ENCODE measurements around the gene PRDM16.

GRCh38 chr1:3468236-3469103 lies 399.5 kb downstream of the PRDM16 start:
- TF ChIP-seq CTCF (conservative IDR thresholded peaks at IDR 0.05 in 1 of 2, IDR thresholded peaks at IDR 0.05 in 1 of 2; ENCODE audit: extremely low read depth in 1 of 2, insufficient read depth in 1 of 2, low read depth in 1 of 2, low read length in 2 of 2) (no peak), EZH2 (IDR thresholded peaks at IDR 0.05; ENCODE audit: borderline replicate concordance, low read length) (no peak)
